ENCODE measurements around the gene LDAH. TPM values are rescaled to one million over a fixed set of nuclear protein-coding genes. Genes with fewer than 3 reads are reported as not detected.

The LDAH gene
- total RNA-seq, 4 donors from 2014 or later: 7.4 to 14.5 (median 13.5) TPM

- peak overlapping the region; percentile 83 to 97 (median 90) for H3K27ac ChIP-seq
- TF ChIP-seq POLR2A (IDR thresholded peaks at IDR 0.05): no peak
- TF ChIP-seq CTCF (IDR thresholded peaks at IDR 0.05): no peak
- H3K36me3 ChIP-seq: peaks cover 0 to 2% (median 0%) of the 10 kb centered on the region in 3 donors
- H3K4me3 ChIP-seq: peak overlapping the region; percentile 65 to 100 (median 86)
- H3K27me3 ChIP-seq: no peaks in the 10 kb centered on the region
- no peaks in the 10 kb centered on the region for H3K9me3 ChIP-seq
- DNase-seq: peak in 1 of 3 donors; percentile 55
- peaks cover 4 to 32% (median 10%) of the 10 kb centered on the region in 4 donors for H3K4me1 ChIP-seq
Observed at GRCh38 chr2:20650393-20650876, 172.5 kb downstream of the LDAH start.

- peak overlapping the region; percentile 65 to 100 (median 86) for H3K4me3 ChIP-seq
- H3K27ac ChIP-seq: peak overlapping the region; percentile 83 to 97 (median 90)
- TF ChIP-seq CTCF (IDR thresholded peaks at IDR 0.05): no peak
- no peak for TF ChIP-seq POLR2A (IDR thresholded peaks at IDR 0.05)
- peaks cover 0 to 6% (median 0%) of the 10 kb centered on the region in 3 donors for H3K36me3 ChIP-seq
- no peaks in the 10 kb centered on the region for H3K9me3 ChIP-seq
- no peak for DNase-seq
- H3K4me1 ChIP-seq: peaks cover 4 to 32% (median 10%) of the 10 kb centered on the region in 4 donors
- no peaks in the 10 kb centered on the region for H3K27me3 ChIP-seq
Observed at GRCh38 chr2:20649976-20650375, 172.9 kb downstream of the LDAH start.

GRCh38 chr2:20649576-20649975, 173.3 kb downstream of the LDAH start:
- peaks cover 0 to 10% (median 0%) of the 10 kb centered on the region in 3 donors for H3K36me3 ChIP-seq
- TF ChIP-seq CTCF (IDR thresholded peaks at IDR 0.05) (no peak), POLR2A (IDR thresholded peaks at IDR 0.05) (no peak)

GRCh38 chr2:20648831-20649230, 174.1 kb downstream of the LDAH start:
- H3K4me1 ChIP-seq: peaks cover 4 to 32% (median 10%) of the 10 kb centered on the region in 4 donors
- H3K4me3 ChIP-seq: no peak overlapping the region
- DNase-seq: no peak
- H3K27ac ChIP-seq: no peak overlapping the region
- H3K27me3 ChIP-seq: no peaks in the 10 kb centered on the region
- H3K9me3 ChIP-seq: no peaks in the 10 kb centered on the region
- TF ChIP-seq CTCF (IDR thresholded peaks at IDR 0.05) (no peak), POLR2A (IDR thresholded peaks at IDR 0.05) (no peak)
- H3K36me3 ChIP-seq: peaks cover 0 to 13% (median 0%) of the 10 kb centered on the region in 3 donors

More at GRCh38 chr2:20649576-20649975, 173.3 kb downstream of the LDAH start:
- no peak overlapping the region for H3K27ac ChIP-seq
- DNase-seq: no peak
- peaks cover 4 to 32% (median 10%) of the 10 kb centered on the region in 4 donors for H3K4me1 ChIP-seq
- no peaks in the 10 kb centered on the region for H3K9me3 ChIP-seq
- H3K27me3 ChIP-seq: no peaks in the 10 kb centered on the region
- H3K4me3 ChIP-seq: peak overlapping the region in 2 of 4 donors; percentile 65 to 95

- peaks cover 0 to 13% (median 0%) of the 10 kb centered on the region in 3 donors for H3K36me3 ChIP-seq
- H3K4me3 ChIP-seq: no peak overlapping the region
- TF ChIP-seq CTCF (IDR thresholded peaks at IDR 0.05) (no peak), POLR2A (IDR thresholded peaks at IDR 0.05) (no peak)
- no peaks in the 10 kb centered on the region for H3K9me3 ChIP-seq
- no peaks in the 10 kb centered on the region for H3K27me3 ChIP-seq
- peaks cover 4 to 32% (median 10%) of the 10 kb centered on the region in 4 donors for H3K4me1 ChIP-seq
- no peak overlapping the region for H3K27ac ChIP-seq
- no peak for DNase-seq
Observed at GRCh38 chr2:20648206-20648605, 174.7 kb downstream of the LDAH start.
